Astrocyte of the spinal cord (primary cell): Measurements from ENCODE around the gene LAMP1.
"Not testable (repeated sequence)": the region's sequence is repeated elsewhere in the genome, so short reads cannot be mapped to it uniquely, and the experiment has no call there.

Experiments used
- DNase-seq: peaks from one replicate; pipeline ENCODE4 v3.0.0; 2011; ENCODE audit warnings: low read depth, low spot score
- H3K4me3 ChIP-seq: 2 replicates; pipeline ENCODE4 v1.5.1; 2011; ENCODE audit warnings: low read depth, mild to moderate bottlenecking, low read length, moderate library complexity
- in situ Hi-C: cut with HindIII; loops from 2 replicates; pipeline ENCODE4 v1.10.0; 2017; ENCODE audit warnings: low sequenced_read_pairs
- TF ChIP-seq, protein P1 (sequence below): IDR thresholded peaks from 2 replicates; pipeline ENCODE4 v1.5.1; 2012; ENCODE audit warnings: low read depth, mild to moderate bottlenecking, low read length, inconsistent platforms

LAMP1 gene

DNA sequence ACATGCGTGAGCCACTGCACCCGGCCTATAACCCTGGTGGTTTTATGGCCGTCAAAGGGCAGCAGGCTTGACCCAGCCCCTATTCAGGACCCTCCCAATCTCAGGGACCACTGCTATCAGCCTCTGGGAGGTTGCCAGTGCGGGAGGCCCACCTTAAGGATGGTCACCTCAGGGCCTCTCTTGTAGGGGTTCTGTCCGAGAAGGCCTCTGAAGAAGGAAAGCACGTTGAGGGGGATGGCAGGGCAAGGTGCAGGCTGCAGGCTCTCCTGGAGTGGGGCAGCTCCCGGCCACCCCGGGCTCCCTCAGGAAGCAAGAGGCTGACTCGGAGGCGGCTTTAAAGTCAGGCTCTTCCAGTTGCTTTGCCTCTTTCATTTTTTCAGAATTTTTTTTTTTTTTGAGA, 72.8 kb downstream of the LAMP1 start:
- no peak for DNase-seq
- TF ChIP-seq, protein P1, sequence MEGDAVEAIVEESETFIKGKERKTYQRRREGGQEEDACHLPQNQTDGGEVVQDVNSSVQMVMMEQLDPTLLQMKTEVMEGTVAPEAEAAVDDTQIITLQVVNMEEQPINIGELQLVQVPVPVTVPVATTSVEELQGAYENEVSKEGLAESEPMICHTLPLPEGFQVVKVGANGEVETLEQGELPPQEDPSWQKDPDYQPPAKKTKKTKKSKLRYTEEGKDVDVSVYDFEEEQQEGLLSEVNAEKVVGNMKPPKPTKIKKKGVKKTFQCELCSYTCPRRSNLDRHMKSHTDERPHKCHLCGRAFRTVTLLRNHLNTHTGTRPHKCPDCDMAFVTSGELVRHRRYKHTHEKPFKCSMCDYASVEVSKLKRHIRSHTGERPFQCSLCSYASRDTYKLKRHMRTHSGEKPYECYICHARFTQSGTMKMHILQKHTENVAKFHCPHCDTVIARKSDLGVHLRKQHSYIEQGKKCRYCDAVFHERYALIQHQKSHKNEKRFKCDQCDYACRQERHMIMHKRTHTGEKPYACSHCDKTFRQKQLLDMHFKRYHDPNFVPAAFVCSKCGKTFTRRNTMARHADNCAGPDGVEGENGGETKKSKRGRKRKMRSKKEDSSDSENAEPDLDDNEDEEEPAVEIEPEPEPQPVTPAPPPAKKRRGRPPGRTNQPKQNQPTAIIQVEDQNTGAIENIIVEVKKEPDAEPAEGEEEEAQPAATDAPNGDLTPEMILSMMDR: no peak
- H3K4me3 ChIP-seq: no peak overlapping the region
- in situ Hi-C loops: no loop called here

DNA sequence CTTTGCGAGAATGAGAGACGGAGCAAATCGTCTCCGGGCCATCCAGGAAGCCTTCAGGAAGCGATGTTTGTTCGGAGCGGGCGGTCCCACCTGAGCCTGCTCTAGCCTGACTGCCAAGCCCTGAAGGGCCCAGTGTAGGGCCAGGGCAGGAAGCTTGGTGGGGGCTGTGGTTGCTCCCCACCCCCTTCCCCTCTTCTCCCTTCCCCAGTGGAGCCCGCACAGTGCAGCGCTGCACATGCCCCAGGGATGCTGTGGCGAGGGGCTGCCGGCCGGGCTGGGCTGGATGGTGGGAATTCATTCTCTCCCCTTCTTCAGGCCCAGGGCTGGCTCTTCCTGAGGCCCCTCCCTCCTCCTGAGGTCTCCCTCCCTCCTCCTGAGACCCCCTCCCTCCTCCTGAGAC, 74.0 kb downstream of the LAMP1 start:
- H3K4me3 ChIP-seq: no peak overlapping the region

DNA sequence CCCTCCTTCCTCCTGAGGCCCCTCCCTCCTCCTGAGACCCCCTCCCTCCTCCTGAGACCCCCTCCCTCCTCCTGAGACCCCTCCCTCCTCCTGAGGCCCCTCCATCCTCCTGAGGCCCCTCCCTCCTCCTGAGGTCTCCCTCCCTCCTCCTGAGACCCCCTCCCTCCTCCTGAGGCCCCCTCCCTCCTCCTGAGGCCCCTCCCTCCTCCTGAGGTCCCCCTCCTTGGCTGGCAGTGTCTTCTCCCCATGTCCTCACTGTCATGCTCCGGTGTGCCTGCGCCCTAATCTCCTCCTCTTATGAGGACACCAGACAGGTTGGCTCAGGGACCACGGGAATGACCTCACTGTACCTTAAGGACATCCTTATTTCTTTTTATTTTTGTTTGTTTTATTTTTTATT, 74.7 kb downstream of the LAMP1 start:
- DNase-seq, in situ Hi-C loops, H3K4me3 ChIP-seq: not testable (repeated sequence)

More for the DNA sequence above, 74.0 kb downstream of the LAMP1 start:
- no peak for DNase-seq
- TF ChIP-seq, protein P1: no peak
- in situ Hi-C loops: no loop called here
